NCI-H128 (cell line): ENCODE measurements around the gene ZNF385D.
"Not testable (repeated sequence)": the region's sequence is repeated elsewhere in the genome, so short reads cannot be mapped to it uniquely, and the experiment has no call there.

ENCODE experiments used
- DNase-seq: peaks from one replicate; lab custom pipeline; 2025; ENCODE audit not compliant: unreplicated experiment; lab: John Stamatoyannopoulos, UW

ZNF385D gene

DNA sequence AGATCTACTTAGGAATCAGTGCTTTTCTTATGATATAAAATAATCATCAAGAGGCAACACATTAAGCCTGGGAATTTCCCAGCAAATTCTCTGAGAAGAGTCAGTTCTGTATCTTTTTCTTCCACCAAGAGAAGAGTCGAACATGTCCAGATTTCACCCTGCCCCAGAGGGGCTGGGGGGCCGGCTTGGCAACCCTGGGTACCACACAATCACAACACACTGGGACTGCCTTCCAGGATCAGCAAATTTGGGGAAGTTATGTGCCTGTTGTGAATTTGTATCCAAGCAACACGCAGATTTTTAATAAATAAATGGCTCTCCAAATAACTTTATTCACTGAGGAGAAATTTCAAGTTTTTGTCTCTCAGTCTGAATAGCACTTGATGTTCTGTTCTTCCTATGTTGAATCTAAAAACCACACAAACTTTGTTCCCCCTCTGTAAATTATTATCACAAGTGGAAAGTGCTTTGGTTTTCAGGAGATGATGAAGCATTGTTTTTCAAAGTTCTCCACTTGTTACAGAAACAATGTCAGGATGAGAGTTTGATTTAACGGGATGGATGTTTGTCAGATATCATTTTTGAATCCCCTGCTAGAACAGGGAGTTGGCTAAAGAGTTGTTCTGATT lies 357.2 kb downstream of the ZNF385D start:
- no peak for DNase-seq

DNA sequence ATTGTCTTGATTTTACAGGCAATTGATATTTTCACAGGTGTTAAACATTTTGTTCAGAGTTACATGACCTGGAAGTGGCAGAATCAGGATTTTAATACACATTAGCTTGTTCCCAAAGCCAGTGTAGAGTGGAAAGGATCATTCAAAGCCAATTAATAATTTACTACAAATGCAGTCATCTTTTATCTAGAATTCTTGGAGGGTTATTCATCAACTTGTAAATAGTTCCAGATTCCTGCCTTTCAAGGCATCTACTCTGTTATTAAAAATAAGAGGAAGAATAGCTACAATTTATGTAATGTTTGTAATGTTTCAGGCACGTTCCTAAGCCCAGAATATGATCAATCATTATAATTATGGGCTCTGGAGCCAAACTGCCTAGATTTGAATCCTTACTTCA lies 358.5 kb downstream of the ZNF385D start:
- no peak for DNase-seq

DNA sequence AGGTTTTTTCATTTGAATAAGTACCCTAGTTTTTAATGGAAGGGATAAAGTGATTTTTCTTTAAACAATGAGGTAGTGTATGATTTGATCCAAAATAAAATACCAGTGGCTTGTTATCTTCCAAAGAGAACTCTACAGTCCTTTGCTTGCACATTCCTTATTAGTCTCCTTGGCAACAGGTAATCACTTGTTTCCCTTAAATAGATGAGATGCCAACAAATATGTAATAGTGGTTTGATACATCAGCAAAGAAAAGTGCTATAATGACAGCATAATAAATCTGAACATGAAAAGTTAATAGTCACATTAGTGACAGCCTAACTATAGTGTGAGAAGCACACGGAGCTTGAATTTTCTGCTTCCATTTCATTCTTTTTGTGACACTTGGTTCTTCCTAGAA lies 360.2 kb downstream of the ZNF385D start:
- no peak for DNase-seq

DNA sequence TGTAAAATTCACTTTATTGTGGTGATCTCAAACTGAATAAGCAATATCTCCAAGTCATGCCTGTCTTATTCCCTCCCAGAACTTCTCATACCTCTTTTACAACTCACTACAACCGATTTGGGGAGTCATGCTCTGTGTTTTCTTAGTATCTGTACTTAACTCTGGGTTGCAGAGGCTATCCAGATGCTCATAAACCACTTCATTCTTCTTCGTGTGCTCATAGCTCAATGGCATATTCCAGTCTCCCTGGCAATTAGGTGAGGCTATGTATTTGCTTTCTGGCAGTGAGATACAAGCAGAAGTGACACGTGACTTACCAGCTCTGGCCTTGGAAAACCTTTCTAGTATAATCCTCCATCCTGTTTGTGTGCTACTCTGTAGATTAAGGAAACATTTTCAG lies 360.9 kb downstream of the ZNF385D start:
- DNase-seq, result no peak

DNA sequence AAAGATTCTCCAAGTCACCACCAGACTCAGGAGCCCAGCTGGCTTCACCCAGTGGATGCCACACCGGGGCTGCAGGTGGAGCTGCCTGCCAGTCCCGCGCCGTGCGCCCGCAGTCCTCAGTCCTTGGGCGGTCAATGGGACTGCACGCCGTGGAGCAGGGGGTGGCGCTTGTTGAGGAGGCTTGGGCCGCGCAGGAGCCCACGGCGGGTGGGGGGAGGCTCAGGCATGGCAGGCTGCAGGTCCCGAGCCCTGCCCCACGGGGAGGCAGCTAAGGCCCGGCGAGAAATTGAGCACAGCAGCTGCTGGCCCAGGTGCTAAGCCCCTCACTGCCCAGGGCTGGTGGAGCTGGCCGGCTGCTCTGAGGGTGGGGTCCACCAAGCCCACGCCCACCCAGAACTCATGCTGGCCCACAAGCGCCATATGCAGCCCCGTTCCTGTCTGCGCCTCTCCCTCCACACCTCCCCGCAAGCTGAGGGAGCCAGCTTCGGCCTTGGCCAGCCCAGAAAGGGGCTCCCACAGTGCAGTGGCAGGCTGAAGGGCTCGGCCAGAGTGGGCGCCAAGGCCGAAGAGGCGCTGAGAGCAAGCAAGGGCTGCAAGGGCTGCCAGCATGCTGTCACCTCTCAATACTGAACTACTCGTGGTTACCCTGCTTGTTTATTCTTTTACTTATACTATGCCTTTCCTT lies 363.7 kb downstream of the ZNF385D start:
- DNase-seq, result not testable (repeated sequence)

DNA sequence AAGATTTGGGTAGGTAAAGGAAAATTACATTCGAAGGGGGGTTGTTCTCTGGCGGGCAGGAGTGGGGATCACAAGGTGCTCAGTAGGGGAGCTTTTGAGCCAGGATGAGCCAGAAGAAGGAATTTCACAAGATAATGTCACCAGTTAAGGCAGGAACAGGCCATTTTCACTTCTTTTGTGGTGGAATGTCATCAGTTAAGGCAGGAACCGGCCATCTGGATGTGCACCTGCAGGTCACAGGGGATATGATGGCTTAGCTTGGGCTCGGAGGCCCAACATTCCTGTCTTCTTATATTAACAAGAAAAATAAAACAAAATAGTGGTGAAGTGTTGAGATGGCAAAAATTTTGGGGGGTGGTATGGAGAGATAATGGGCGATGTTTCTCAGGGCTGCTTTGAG lies 373.0 kb downstream of the ZNF385D start:
- not testable (repeated sequence) for DNase-seq

DNA sequence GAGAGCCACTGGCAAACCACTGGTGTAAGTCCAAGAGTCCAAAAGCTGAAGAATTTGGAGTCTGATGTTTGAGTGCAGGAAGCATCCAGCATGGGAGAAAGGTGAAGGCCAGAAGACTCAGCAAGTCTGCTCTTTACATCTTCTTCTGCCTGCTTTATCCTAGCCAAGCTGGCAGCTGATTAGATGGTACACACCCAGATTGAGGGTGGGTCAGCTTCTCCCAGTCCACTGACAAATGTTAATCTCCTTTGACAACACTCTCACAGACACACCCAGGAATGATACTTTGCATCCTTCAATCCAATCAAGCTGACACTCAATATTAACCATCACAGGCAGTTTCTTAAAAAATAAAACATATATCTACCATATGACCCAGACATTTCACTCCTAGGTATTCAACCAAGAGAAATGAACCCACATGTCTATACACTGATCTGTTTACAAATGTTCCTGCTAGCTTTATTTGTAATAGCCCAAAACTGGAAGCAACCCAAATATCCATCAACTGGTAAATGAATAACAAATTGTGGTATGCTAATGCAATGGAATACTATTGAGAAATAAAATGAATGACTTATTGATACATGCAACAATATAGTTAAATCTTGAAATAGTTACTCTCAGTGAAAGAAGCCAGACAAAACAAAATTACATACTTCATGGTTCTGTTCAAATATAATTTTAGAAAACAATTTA lies 373.8 kb downstream of the ZNF385D start:
- no peak for DNase-seq

DNA sequence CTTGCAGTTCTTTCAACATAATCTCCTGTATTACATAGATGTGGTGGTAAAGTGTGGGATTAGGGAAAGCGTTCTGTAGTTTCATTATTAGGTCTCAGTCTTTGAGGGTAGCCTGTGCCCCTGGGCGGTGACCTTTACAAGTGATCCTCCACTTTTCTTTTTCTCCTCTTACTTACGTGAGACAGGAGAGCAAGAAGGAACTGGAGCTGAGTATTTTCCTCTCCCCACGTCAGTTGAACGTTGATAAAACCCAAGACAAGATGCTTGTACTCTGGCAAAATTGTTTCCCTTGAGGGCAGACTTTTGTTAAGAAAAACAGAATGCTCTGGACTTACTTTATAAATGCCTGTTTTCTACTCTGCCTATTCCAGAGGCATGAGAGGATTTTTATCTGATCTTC lies 378.7 kb downstream of the ZNF385D start:
- DNase-seq, result no peak
